Suprapubic skin (tissue), 4 donors: ENCODE results near the gene RGS17.
"Not testable (repeated sequence)": the region's sequence is repeated elsewhere in the genome, so short reads cannot be mapped to it uniquely, and the experiment has no call there.

Experiments
- CTCF ChIP-seq, 2 donors: fragments of 200-600 bp in 1 of 2; fragments of 450-650 bp in 1 of 2; sonication (generic) in 1 of 2; IDR thresholded peaks; one replicate each; pipeline ENCODE4 v1.5.1; 2016 to 2019; ENCODE audit warnings: antibody characterized with exemption in 2 of 2, mild to moderate bottlenecking in 1 of 2, moderate library complexity in 1 of 2
- EP300 ChIP-seq: sonication (generic); formaldehyde crosslinking; IDR thresholded peaks from one replicate; pipeline ENCODE4 v1.6.1; 2017; ENCODE audit warnings: antibody characterized with exemption
- POLR2A ChIP-seq, 2 donors: fragments of 450-650 bp; IDR thresholded peaks; one replicate each; pipeline ENCODE4 v1.6.1; 2017; ENCODE audit warnings: antibody characterized with exemption in 2 of 2, mild to moderate bottlenecking in 2 of 2, moderate library complexity in 2 of 2
- POLR2AphosphoS5 ChIP-seq, 3 donors: sonication (generic); formaldehyde crosslinking; IDR thresholded peaks; one replicate each; pipeline ENCODE4 v1.6.1; 2017; ENCODE audit warnings: antibody characterized with exemption in 3 of 3

- TF ChIP-seq CTCF (IDR thresholded peaks at IDR 0.05); POLR2AphosphoS5 (IDR thresholded peaks at IDR 0.05); POLR2A (IDR thresholded peaks at IDR 0.05); EP300: not testable (repeated sequence)
Measured at GRCh38 chr6:153110612-153111011, 20.5 kb downstream of the RGS17 start.
